GM18868 (cell line): ENCODE data around the gene MSH3.
"Not testable (repeated sequence)": the region's sequence is repeated elsewhere in the genome, so short reads cannot be mapped to it uniquely, and the experiment has no call there.

Experiments used
- ATAC-seq: cut with Tn5 transposase; IDR thresholded peaks from one replicate; pipeline ENCODE4 v1.9.1; 2021; ENCODE audit warnings: mild to moderate bottlenecking, moderate library complexity; ENCODE audit not compliant: unreplicated experiment

The MSH3 gene

GRCh38 chr5:80789319-80790016 is 135.0 kb downstream of the MSH3 start:
- not testable (repeated sequence) for ATAC-seq

- no peak for ATAC-seq
Measured at GRCh38 chr5:80790698-80791097, 136.2 kb downstream of the MSH3 start.

DNA sequence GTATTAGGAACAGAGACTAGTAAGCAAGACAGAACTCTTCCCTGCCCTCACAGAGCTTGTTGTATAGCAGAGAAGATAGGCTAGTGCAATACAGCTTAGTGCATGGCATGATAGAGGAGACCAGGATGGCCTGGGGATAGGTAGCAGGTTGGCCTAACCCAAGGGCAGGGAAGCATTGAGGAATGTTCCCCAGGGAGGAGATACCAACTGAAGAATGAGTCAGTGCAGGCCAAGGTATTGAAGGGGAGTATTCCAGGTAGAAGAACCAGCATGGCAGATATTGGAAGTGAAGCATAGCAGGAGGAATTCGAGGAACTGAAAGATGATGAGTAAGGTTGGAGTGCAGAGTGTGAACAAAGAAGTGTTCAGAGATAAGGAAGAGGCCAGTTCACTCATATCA is 138.9 kb downstream of the MSH3 start:
- no peak for ATAC-seq

DNA sequence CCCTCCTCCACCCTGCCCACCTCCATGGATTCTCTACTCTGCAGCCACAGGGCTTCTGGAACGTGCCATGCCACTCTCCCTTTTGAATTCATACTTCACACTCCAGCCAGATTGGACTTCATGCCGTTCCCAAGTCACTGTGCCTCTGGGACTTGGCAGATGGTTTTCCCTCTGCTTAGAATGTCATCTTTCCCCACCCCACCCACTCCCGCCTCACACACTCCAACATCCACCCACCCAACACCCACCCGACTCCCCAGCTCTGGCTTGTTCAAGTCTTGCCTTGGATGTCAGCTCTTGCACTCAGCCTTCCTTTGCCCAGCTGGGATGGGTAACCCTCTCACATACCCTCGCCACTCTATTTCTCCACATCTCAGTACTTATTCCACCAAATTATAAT is 142.4 kb downstream of the MSH3 start:
- ATAC-seq = no peak

DNA sequence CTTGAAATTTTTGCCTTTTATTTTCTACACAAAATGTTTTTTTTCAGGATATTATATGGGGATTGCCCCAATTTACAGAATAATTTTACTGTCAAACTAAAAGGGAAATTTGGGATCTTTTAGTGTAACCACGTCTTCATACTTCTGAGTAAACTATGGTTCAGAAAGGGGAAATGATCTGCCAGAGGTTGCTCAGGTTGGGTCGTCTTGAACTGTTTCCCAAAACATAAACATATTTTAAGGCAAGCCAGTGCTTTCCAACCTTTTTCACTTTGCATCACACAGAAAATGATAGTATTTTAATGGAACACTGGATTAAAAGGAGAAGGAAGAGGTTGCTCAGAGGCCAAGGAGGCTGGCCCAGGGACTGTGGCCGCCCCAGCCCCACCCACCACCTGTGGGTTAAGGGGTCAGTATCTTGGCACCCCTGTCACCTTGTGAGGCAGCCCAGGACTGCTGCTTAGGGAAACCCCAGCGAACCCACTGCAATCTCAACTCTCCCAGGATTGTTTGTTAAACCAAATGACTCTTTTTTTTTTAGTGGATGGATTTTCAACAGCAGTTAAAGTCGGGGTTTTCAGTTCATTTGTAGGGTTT is 143.1 kb downstream of the MSH3 start:
- no peak for ATAC-seq

DNA sequence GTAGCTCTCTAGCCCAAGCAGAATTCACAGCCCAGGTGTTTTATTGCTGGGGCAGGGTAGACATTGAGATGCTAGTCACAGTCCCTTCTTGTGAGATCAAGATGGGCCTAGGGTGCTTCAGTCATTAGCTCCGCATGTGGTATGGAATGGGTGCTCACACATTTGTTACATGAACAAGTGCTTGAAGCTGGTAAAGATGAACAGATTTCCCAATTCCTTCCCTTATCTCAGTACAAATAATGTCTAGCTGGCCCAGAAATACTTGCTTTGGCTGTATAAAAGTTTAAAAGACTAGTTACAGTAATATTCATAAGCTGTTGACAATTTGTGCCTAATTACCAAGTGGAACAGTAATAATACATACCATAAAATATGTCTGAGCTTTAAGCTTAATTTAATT is 143.7 kb downstream of the MSH3 start:
- no peak for ATAC-seq

DNA sequence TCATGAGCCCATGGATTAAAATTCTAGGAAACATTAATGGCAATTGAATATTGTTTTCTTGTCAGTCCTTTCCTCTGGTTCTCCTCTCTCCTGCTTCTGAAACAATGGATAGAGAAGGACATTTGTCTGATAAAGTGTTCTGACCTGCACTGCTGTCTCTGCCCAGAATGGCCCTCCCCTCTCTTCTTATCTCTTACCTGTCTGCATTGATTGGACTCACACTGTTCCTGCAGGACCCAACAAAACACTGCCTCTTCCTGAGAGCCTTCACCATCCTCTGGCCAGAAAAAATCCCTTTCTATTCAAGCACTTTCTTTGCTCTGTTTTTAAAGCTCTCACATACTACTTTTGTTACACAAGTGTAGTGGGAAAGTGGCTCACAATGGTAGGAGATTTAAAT is 144.2 kb downstream of the MSH3 start:
- no peak for ATAC-seq

DNA sequence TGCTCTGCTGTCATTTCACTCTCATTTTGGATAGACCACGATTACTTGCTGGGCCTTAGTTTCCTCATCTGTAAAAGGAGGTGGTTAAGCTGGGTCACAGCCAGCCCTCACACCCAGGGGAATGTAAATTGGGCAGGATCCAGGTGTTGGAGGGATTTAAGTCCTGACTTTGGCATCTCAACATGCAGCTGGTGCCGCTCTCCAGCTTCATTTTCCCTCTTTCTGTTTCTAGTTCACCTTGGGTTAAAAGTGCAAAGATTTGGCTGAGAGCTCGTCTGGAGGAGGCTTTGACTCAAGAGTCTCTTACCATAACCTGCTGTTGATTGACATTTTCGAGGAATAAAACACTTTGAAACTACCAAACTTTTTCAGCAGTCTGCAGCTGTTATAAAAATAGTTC is 144.6 kb downstream of the MSH3 start:
- ATAC-seq = no peak

- no peak for ATAC-seq
Measured at GRCh38 chr5:80799573-80799972, 145.1 kb downstream of the MSH3 start.

- ATAC-seq = no peak
Measured at GRCh38 chr5:80804332-80804731, 149.9 kb downstream of the MSH3 start.

GRCh38 chr5:80805038-80805437 is 150.6 kb downstream of the MSH3 start:
- ATAC-seq = no peak

- ATAC-seq = no peak
Measured at GRCh38 chr5:80806929-80807328, 152.5 kb downstream of the MSH3 start.

DNA sequence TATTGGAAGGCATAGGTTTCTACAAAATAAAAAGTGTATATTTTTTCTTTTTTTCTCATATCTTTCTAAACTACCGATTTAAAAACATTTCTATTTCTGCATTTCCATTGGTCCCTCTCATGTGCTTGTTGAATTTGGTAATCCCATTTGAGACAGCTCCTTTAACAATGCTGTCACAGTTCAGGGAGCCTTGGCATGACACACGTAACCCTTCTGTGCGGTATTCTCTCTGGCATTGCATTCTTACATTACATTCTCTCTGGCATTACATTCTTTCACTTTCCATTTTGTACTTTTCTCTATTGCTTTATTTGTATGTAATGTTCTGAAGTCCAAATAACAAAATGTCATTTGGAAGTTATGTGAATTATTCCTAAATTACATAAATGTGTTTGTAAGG is 155.0 kb downstream of the MSH3 start:
- ATAC-seq = no peak

- no peak for ATAC-seq
Measured at GRCh38 chr5:80810425-80810824, 156.0 kb downstream of the MSH3 start.

GRCh38 chr5:80816590-80816989 is 162.1 kb downstream of the MSH3 start:
- ATAC-seq = no peak

- ATAC-seq = no peak
Measured at GRCh38 chr5:80820685-80821084, 166.2 kb downstream of the MSH3 start.

- no peak for ATAC-seq
Measured at GRCh38 chr5:80822640-80823039, 168.2 kb downstream of the MSH3 start.

- not testable (repeated sequence) for ATAC-seq
Measured at GRCh38 chr5:80824159-80824558, 169.7 kb downstream of the MSH3 start.

GRCh38 chr5:80825786-80826460 is 171.5 kb downstream of the MSH3 start:
- ATAC-seq = no peak

DNA sequence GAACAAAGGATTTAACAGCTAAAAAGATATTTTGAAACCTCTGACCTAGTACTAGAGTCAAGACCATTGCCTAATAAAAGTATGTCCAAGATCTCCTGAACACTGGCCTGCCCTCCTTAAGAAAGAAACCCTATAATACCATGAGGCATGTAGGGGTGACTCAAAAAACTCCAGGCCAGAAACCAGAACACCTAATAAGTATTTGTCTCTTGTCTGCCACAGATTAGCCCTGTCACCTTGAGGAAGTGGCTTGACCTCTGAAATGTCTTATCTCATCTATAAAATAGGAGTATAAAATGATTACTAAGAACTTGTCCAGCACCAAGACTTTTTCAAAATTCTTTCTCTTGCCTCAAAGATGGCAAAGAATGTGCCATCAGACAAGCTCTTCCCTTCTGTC is 180.3 kb downstream of the MSH3 start:
- ATAC-seq = no peak

DNA sequence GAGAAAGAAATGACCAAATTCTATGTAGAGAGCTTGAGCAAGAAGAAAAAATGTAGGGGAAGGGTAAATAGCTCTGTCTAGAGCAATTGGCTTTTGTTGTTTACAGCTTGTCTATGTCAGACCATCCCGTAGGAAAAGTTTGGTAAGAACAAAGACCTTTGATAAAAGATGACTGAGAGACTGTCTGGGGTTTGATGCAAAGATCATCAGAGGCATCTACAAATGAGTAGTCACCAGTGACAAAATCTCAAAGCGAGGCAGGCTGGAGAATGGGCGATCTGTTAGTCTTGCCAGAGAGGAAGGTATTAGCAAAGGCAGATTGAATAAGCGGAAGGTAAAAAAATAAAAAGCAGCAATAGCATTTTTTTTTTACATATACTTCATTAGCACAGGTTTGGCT is 180.7 kb downstream of the MSH3 start:
- no peak for ATAC-seq

- peak; percentile 96 for ATAC-seq
Measured at GRCh38 chr5:80837679-80838078, 183.2 kb downstream of the MSH3 start.
